H1 (cell line): ENCODE data around the gene TDRD12. TPM values are rescaled to one million over a fixed set of nuclear protein-coding genes. Genes with fewer than 3 reads are reported as not detected.

Source experiments
- CTCF ChIA-PET: fragments of 300-600 bp; sonication (Branson Sonifier 250); formaldehyde crosslinking; loops from one replicate; lab custom pipeline; 2021; ENCODE audit not compliant: partially characterized antibody; lab: Charles Lee
- POLR2A ChIA-PET: fragments of 300-600 bp; sonication (Branson Sonifier 250); formaldehyde crosslinking; loops from one replicate; lab custom pipeline; 2021; ENCODE audit warnings: inconsistent platforms; ENCODE audit not compliant: partially characterized antibody; lab: Charles Lee
- DNase-seq, 2 experiments: peaks; one replicate each; pipeline versions ENCODE4 v3.0.0 to v3.0.0-alpha.2; 2010 to 2022; ENCODE audit warnings: low spot score in 2 of 2, low read depth in 1 of 2, mixed read lengths in 1 of 2
- FAIRE-seq: peaks from 2 replicates; lab custom pipeline; 2011; peaks lifted over from hg19 to GRCh38; lab: Jason Lieb, UNC
- H2AFZ ChIP-seq: 2 replicates; pipeline ENCODE4 v1.8.1; 2012; ENCODE audit warnings: low read length, inconsistent platforms
- H2AK5ac ChIP-seq: 2 replicates; pipeline ENCODE4 v1.6.1; 2013; ENCODE audit warnings: low read depth, low read length
- H2BK120ac ChIP-seq: replicated peaks from 2 replicates; pipeline ENCODE3; 2013; ENCODE audit warnings: low read depth, low read length, inconsistent platforms
- H2BK12ac ChIP-seq: 2 replicates; pipeline ENCODE4 v1.6.1; 2013; ENCODE audit warnings: low read depth, low read length
- H2BK15ac ChIP-seq: 2 replicates; pipeline ENCODE4 v1.6.1; 2013; ENCODE audit warnings: low read length
- H2BK20ac ChIP-seq: 2 replicates; pipeline ENCODE4 v1.6.1; 2013; ENCODE audit warnings: low read length
- H2BK5ac ChIP-seq: 2 replicates; pipeline ENCODE4 v1.6.1; 2013; ENCODE audit warnings: low read depth, low read length
- H3K14ac ChIP-seq: 2 replicates; pipeline ENCODE4 v1.6.1; 2013; ENCODE audit warnings: inconsistent platforms; ENCODE audit not compliant: insufficient read length
- H3K18ac ChIP-seq: 2 replicates; pipeline ENCODE4 v1.6.1; 2013; ENCODE audit warnings: low read length; ENCODE audit errors: extremely low read depth
- H3K23ac ChIP-seq: 2 replicates; pipeline ENCODE4 v1.6.1; 2013; ENCODE audit warnings: inconsistent platforms; ENCODE audit not compliant: insufficient read length
- H3K23me2 ChIP-seq: 2 replicates; pipeline ENCODE4 v1.6.1; 2013; ENCODE audit warnings: low read depth, low read length
- H3K27ac ChIP-seq: 2 replicates; pipeline ENCODE4 v1.6.1; 2011; ENCODE audit warnings: low read depth, low read length, inconsistent platforms
- H3K27me3 ChIP-seq, 4 experiments: replicated peaks in 1 of 4; 1 replicate in 1 of 4; 2 replicates in 3 of 4; pipeline versions ENCODE4 v1.6.1 to v1.8.1; 2011 to 2013; ENCODE audit warnings: low read length in 3 of 4, mild to moderate bottlenecking in 3 of 4, inconsistent platforms in 2 of 4, mixed read lengths in 2 of 4, moderate library complexity in 1 of 4; ENCODE audit not compliant: control insufficient read depth in 3 of 4, insufficient read depth in 3 of 4; ENCODE audit errors: extremely low read depth in 1 of 4
- H3K36me3 ChIP-seq, 4 experiments: 2 replicates each; pipeline versions ENCODE4 v1.6.1 to v1.8.1; 2011 to 2013; ENCODE audit warnings: mild to moderate bottlenecking in 4 of 4, low read length in 3 of 4, moderate library complexity in 2 of 4, control low read depth in 1 of 4, inconsistent platforms in 1 of 4; ENCODE audit not compliant: insufficient read depth in 4 of 4, control insufficient read depth in 2 of 4
- H3K4ac ChIP-seq: replicated peaks from 2 replicates; pipeline ENCODE3; 2013; ENCODE audit warnings: low read length, low read depth, mixed read lengths, inconsistent platforms; ENCODE audit not compliant: insufficient read length
- H3K4me1 ChIP-seq, 4 experiments: replicated peaks in 1 of 4; 1 replicate in 1 of 4; 2 replicates in 3 of 4; pipeline versions ENCODE4 v1.6.1 to v1.8.1; 2011 to 2013; ENCODE audit warnings: low read length in 3 of 4, inconsistent platforms in 2 of 4, mixed read lengths in 1 of 4; ENCODE audit not compliant: insufficient read depth in 4 of 4, control insufficient read depth in 3 of 4
- H3K4me2 ChIP-seq, 2 experiments: 2 replicates each; pipeline versions ENCODE4 v1.6.1 to v1.8.1; 2011 to 2013; ENCODE audit warnings: low read depth in 2 of 2, low read length in 2 of 2, control low read depth in 1 of 2, inconsistent platforms in 1 of 2, mild to moderate bottlenecking in 1 of 2; ENCODE audit not compliant: insufficient read depth in 1 of 2
- H3K4me3 ChIP-seq, 4 experiments: fragments of 200-600, 300-600 bp in 1 of 4; sonication (generic), shearing (Covaris generic), sonication (Bioruptor Twin) in 1 of 4; 2 replicates each; pipeline versions ENCODE4 v1.5.1 to v1.8.1; 2011 to 2016; ENCODE audit warnings: low read length in 4 of 4, low read depth in 3 of 4, control low read depth in 2 of 4, inconsistent platforms in 2 of 4, mild to moderate bottlenecking in 2 of 4, mixed read lengths in 1 of 4, moderate library complexity in 1 of 4; ENCODE audit not compliant: insufficient read depth in 2 of 4; ENCODE audit errors: extremely low read depth in 1 of 4
- H3K56ac ChIP-seq: replicated peaks from 2 replicates; pipeline ENCODE3; 2013; ENCODE audit warnings: low read depth, mild to moderate bottlenecking, mixed read lengths, low read length, inconsistent platforms; ENCODE audit not compliant: insufficient read length
- H3K79me1 ChIP-seq: 2 replicates; pipeline ENCODE4 v1.6.1; 2013; ENCODE audit warnings: low read depth, low read length, control low read depth
- H3K79me2 ChIP-seq, 2 experiments: 2 replicates each; pipeline versions ENCODE4 v1.6.1 to v1.8.1; 2012 to 2013; ENCODE audit warnings: low read length in 2 of 2, mild to moderate bottlenecking in 2 of 2, inconsistent platforms in 1 of 2; ENCODE audit not compliant: insufficient read depth in 2 of 2, control insufficient read depth in 1 of 2
- H3K9ac ChIP-seq, 4 experiments: replicated peaks in 1 of 4; 1 replicate in 1 of 4; 2 replicates in 3 of 4; pipeline versions ENCODE4 v1.6.1 to v1.8.1; 2011 to 2013; ENCODE audit warnings: low read depth in 3 of 4, low read length in 3 of 4, control low read depth in 2 of 4, mild to moderate bottlenecking in 2 of 4, moderate library complexity in 2 of 4, inconsistent platforms in 1 of 4; ENCODE audit errors: extremely low read depth in 1 of 4
- H3K9me3 ChIP-seq, 2 experiments: 2 replicates each; pipeline versions ENCODE4 v1.6.1 to v1.8.1; 2012 to 2013; ENCODE audit warnings: mild to moderate bottlenecking in 2 of 2, moderate library complexity in 2 of 2, control low read depth in 1 of 2, inconsistent platforms in 1 of 2, low read depth in 1 of 2, low read length in 1 of 2, mixed read lengths in 1 of 2; ENCODE audit not compliant: insufficient read depth in 2 of 2
- H4K20me1 ChIP-seq, 2 experiments: replicated peaks in 1 of 2; 2 replicates each; pipeline versions ENCODE3 to v1.8.1; 2011 to 2013; ENCODE audit warnings: inconsistent platforms in 2 of 2, low read length in 2 of 2, mild to moderate bottlenecking in 1 of 2; ENCODE audit not compliant: insufficient read depth in 2 of 2, control insufficient read depth in 1 of 2
- H4K5ac ChIP-seq: 2 replicates; pipeline ENCODE4 v1.6.1; 2013; ENCODE audit warnings: low read length, low read depth, mixed read lengths, inconsistent platforms; ENCODE audit not compliant: insufficient read length
- H4K8ac ChIP-seq: 2 replicates; pipeline ENCODE4 v1.8.0; 2013; ENCODE audit warnings: mild to moderate bottlenecking, moderate library complexity, low read length, inconsistent platforms; ENCODE audit not compliant: insufficient read depth; ENCODE audit errors: extremely low read depth
- H4K91ac ChIP-seq: replicated peaks from 2 replicates; pipeline ENCODE3; 2013; ENCODE audit warnings: low read length, mixed read lengths, inconsistent platforms; ENCODE audit not compliant: insufficient read length
- ASH2L ChIP-seq: fragments of 200-600, 300-600 bp; sonication (generic); IDR thresholded peaks from one replicate; pipeline ENCODE4 v1.7.1; 2017; ENCODE audit warnings: low read length
- EZH2 ChIP-seq: fragments of 200-600 bp; sonication (generic); IDR thresholded peaks from 2 replicates; pipeline ENCODE4 v1.7.1; 2012; ENCODE audit warnings: low read depth, mild to moderate bottlenecking, moderate library complexity, low read length, inconsistent platforms; ENCODE audit not compliant: severe bottlenecking
- HDAC2 ChIP-seq, 2 experiments: fragments of 300-600 bp in 1 of 2; sonication (generic) in 1 of 2; IDR thresholded peaks; 2 replicates each; pipeline ENCODE4 v1.6.1; 2011 to 2012; ENCODE audit warnings: low read depth in 2 of 2, low read length in 2 of 2, mild to moderate bottlenecking in 2 of 2, moderate library complexity in 2 of 2, borderline replicate concordance in 1 of 2, inconsistent platforms in 1 of 2
- JUN ChIP-seq: IDR thresholded peaks from 2 replicates; pipeline ENCODE4 v1.6.1; 2011; ENCODE audit warnings: low read depth, mild to moderate bottlenecking, improper control_type of control experiment, low read length
- KDM5A ChIP-seq: fragments of 200-600 bp; IDR thresholded peaks from 2 replicates; pipeline ENCODE4 v1.7.1; 2012; ENCODE audit warnings: mild to moderate bottlenecking, low read length, inconsistent platforms, mixed read lengths
- MAX ChIP-seq: IDR thresholded peaks from 2 replicates; pipeline ENCODE4 v1.6.1; 2012; ENCODE audit warnings: inconsistent platforms
- RFX5 ChIP-seq: IDR thresholded peaks from 2 replicates; pipeline ENCODE4 v1.6.1; 2011; ENCODE audit warnings: low read depth, low read length, improper control_type of control experiment, borderline replicate concordance
- SIN3A ChIP-seq, 2 experiments: IDR thresholded peaks in 1 of 2; conservative IDR thresholded peaks in 1 of 2; 2 replicates each; pipeline ENCODE4 v1.6.1; 2011 to 2012; ENCODE audit warnings: low read length in 2 of 2, improper control_type of control experiment in 1 of 2, low read depth in 1 of 2, mild to moderate bottlenecking in 1 of 2
- TCF12 ChIP-seq: IDR thresholded peaks from 2 replicates; pipeline ENCODE4 v1.6.1; 2011; ENCODE audit warnings: low read depth, mild to moderate bottlenecking, low read length
- ZNF274 ChIP-seq: IDR thresholded peaks from 2 replicates; pipeline ENCODE4 v1.7.0; 2012; ENCODE audit warnings: low read length, borderline replicate concordance; ENCODE audit errors: extremely low read depth
- WGBS, 2 experiments: shearing (Covaris generic) in 1 of 2; methylation state at CpG; one replicate each; pipeline versions ENCODE4 v1.1.6 to v1.1.7; 2013 to 2015; ENCODE audit warnings: low lambda C conversion rate in 2 of 2, mixed read lengths in 2 of 2, inconsistent platforms in 1 of 2, low coverage in 1 of 2, missing lambda C conversion rate in 1 of 2; ENCODE audit not compliant: insufficient replicate concordance in 2 of 2, insufficient coverage in 1 of 2, insufficient read length in 1 of 2; ENCODE audit errors: extremely low coverage in 1 of 2, missing lambda C conversion rate in 1 of 2; 5-methylcytosine and 5-hydroxymethylcytosine counted together
- polyA plus RNA-seq, 7 experiments: library from polyadenylated mRNA; depleted of rRNA in 3 of 7; stranded (reverse) in 5 of 7; unstranded in 2 of 7; fragments of >200 nt in 5 of 7; fragments of 200-250 nt in 2 of 7; gene quantifications; 1 replicate in 5 of 7; 2 replicates in 1 of 7; 4 replicates in 1 of 7; pipeline versions ENCODE4 v1.2.1 to v1.2.3, GENCODE V29; 2011 to 2013; ENCODE audit warnings: missing spikeins in 2 of 7, mixed read lengths in 2 of 7
- total RNA-seq: library from RNA; stranded (reverse); fragmentation: NEBNext Ultra II Directional; extraction: Animal tissue kit (Norgen Biotek cat#: 25700); gene quantifications from 2 replicates; pipeline ENCODE4 v1.2.1, GENCODE V29; 2021

The TDRD12 gene
- total and polyA plus RNA-seq, 2 of the 8 experiments (the other 6 are each of a cell fraction or from before 2014, with no cell fraction given), result 0.39 to 0.88 TPM

- WGBS, 2 experiments, result 81% methylated on average over 2 of the region's 2 CpGs; no CpG with 5 or more reads in 1 of the 2 experiments
- no peak overlapping the region for H3K27ac ChIP-seq
- H3K36me3 ChIP-seq, result peaks cover 0 to 6% (median 0%) of the 10 kb centered on the region in 4 experiments; a peak in 1 of 8 replicates
- H2BK120ac ChIP-seq, result no peak overlapping the region
- peaks cover 2% of the 10 kb centered on the region; the same call in 1 of the 2 replicates for H3K23me2 ChIP-seq
- no peak overlapping the region for H3K4me3 ChIP-seq
- no peak overlapping the region for H3K18ac ChIP-seq
- no peak overlapping the region for H4K91ac ChIP-seq
- DNase-seq (no peak), FAIRE-seq (no peak)
- H3K79me1 ChIP-seq, result no peaks in the 10 kb centered on the region
- no peak overlapping the region for H4K5ac ChIP-seq
- no peak overlapping the region for H2BK5ac ChIP-seq
- no peak overlapping the region for H2AFZ ChIP-seq
- H3K14ac ChIP-seq, result no peak overlapping the region
- H2BK12ac ChIP-seq, result no peak overlapping the region
- H4K20me1 ChIP-seq, result peaks cover 0 to 1% of the 10 kb centered on the region in 2 experiments
- no peak overlapping the region for H2AK5ac ChIP-seq
- H3K4ac ChIP-seq, result no peak overlapping the region
- H3K4me2 ChIP-seq, result no peak overlapping the region
- CTCF ChIA-PET, result interaction anchor here (1.2 kb wide), 1 partner anchor 29 kb away, joined by 3 read pairs; no protein-coding TSS in a partner anchor
- no peak overlapping the region for H2BK20ac ChIP-seq
- no peak overlapping the region for H3K23ac ChIP-seq
- no peak overlapping the region for H2BK15ac ChIP-seq
- H3K4me1 ChIP-seq, result peaks cover 2 to 13% (median 9%) of the 10 kb centered on the region in 4 experiments; a peak in 6 of 7 replicates
- H3K27me3 ChIP-seq, result peaks cover 16 to 27% (median 20%) of the 10 kb centered on the region in 4 experiments
- H3K9ac ChIP-seq, result no peak overlapping the region
- no peak overlapping the region for H3K56ac ChIP-seq
- no peaks in the 10 kb centered on the region for H3K79me2 ChIP-seq
- no peaks in the 10 kb centered on the region; a peak in 1 of 4 replicates for H3K9me3 ChIP-seq
- no peak for TF ChIP-seq JUN
- TF ChIP-seq MAX, result no peak
- TF ChIP-seq HDAC2 (IDR thresholded peaks at IDR 0.05; ENCODE audit: borderline replicate concordance in 1 of 2, low read depth in 2 of 2, low read length in 2 of 2), result no peak
- TF ChIP-seq SIN3A (conservative IDR thresholded peaks at IDR 0.05 in 1 of 2, IDR thresholded peaks at IDR 0.05 in 1 of 2; ENCODE audit: low read depth in 1 of 2, low read length in 2 of 2), result no peak
- TF ChIP-seq RFX5, result no peak
- no peak for TF ChIP-seq ZNF274
- no peak for TF ChIP-seq EZH2
- TF ChIP-seq KDM5A, result no peak
- TF ChIP-seq ASH2L, result no peak
- no peak for TF ChIP-seq TCF12
- POLR2A ChIA-PET, result no interaction called here
- no peak overlapping the region for H4K8ac ChIP-seq
Measured at GRCh38 chr19:32680986-32681385, 38.6 kb upstream of the TDRD12 start.
